ENCODE results near the gene HOMER1.

The HOMER1 gene

GRCh38 chr5:79430196-79430595 lies 83.7 kb downstream of the HOMER1 start:
- H3K4me3 ChIP-seq (ENCODE audit: low read depth, low read length), result no peak overlapping the region
- TF ChIP-seq CTCF (IDR thresholded peaks at IDR 0.05; ENCODE audit: insufficient read depth, low read length, missing control alignments), result no peak
- no peak for DNase-seq (ENCODE audit: low read depth, low spot score)
- CTCF ChIA-PET, result no interaction called here
- POLR2A ChIA-PET, result no interaction called here

GRCh38 chr5:79423296-79423695 lies 90.6 kb downstream of the HOMER1 start:
- no peak for DNase-seq (ENCODE audit: low read depth, low spot score)
- H3K4me3 ChIP-seq (ENCODE audit: low read depth, low read length), result no peak overlapping the region
- no peak for TF ChIP-seq CTCF (IDR thresholded peaks at IDR 0.05; ENCODE audit: insufficient read depth, low read length, missing control alignments)
- POLR2A ChIA-PET, result no interaction called here
- CTCF ChIA-PET, result no interaction called here

- H3K4me3 ChIP-seq (ENCODE audit: low read depth, low read length), result no peak overlapping the region
- no peak for DNase-seq (ENCODE audit: low read depth, low spot score)
- TF ChIP-seq CTCF (IDR thresholded peaks at IDR 0.05; ENCODE audit: insufficient read depth, low read length, missing control alignments), result no peak
- ChIA-PET POLR2A (no interaction called here), CTCF (no interaction called here)
These were observed 93.7 kb downstream of the HOMER1 start for GRCh38 chr5:79420248-79420647.

GRCh38 chr5:79418276-79418675 lies 95.7 kb downstream of the HOMER1 start:
- ChIA-PET POLR2A (no interaction called here), CTCF (interaction anchor here (1.1 to 1.3 kb wide), 2 partner anchors 13 to 396 kb away, joined by 3 to 4 read pairs; no protein-coding TSS in a partner anchor)
- H3K4me3 ChIP-seq (ENCODE audit: low read depth, low read length), result no peak overlapping the region
- TF ChIP-seq CTCF (IDR thresholded peaks at IDR 0.05; ENCODE audit: insufficient read depth, low read length, missing control alignments), result no peak
- DNase-seq (ENCODE audit: low read depth, low spot score), result no peak

GRCh38 chr5:79417495-79417894 lies 96.4 kb downstream of the HOMER1 start:
- CTCF ChIA-PET, result interaction anchor here (1.0 to 1.4 kb wide), 4 partner anchors 12 to 396 kb away, joined by 3 to 4 read pairs (median 3); no protein-coding TSS in a partner anchor
- POLR2A ChIA-PET, result no interaction called here
- TF ChIP-seq CTCF (IDR thresholded peaks at IDR 0.05; ENCODE audit: insufficient read depth, low read length, missing control alignments), result no peak
- DNase-seq (ENCODE audit: low read depth, low spot score), result no peak
- H3K4me3 ChIP-seq (ENCODE audit: low read depth, low read length), result no peak overlapping the region

GRCh38 chr5:79416499-79416898 lies 97.4 kb downstream of the HOMER1 start:
- ChIA-PET CTCF (interaction anchor here (1.4 kb wide), 1 partner anchor 283 kb away, joined by 3 read pairs; no protein-coding TSS in a partner anchor), POLR2A (no interaction called here)
- TF ChIP-seq CTCF (IDR thresholded peaks at IDR 0.05; ENCODE audit: insufficient read depth, low read length, missing control alignments), result no peak
- DNase-seq (ENCODE audit: low read depth, low spot score), result no peak
- H3K4me3 ChIP-seq (ENCODE audit: low read depth, low read length), result no peak overlapping the region
